ENCODE data around the gene KRTAP9-6.

DNA sequence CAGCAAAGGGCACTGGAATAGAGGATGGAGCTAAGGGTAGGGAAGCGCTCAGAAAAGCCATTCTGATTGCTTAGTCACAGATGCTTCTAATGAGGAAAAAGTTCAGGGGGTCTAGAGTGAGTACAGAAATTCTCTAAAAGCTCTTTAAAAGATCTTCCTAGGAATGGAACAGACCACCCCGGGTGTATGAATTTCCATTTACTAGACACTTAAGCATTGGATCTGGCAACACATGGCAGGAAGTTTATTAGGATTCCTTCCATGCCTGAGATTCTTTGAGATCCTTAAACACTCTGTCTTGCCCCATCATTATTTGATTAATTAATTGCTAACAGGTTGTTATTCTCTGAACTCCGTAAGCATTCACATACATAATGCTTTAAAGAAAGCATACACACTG is 18.9 kb downstream of the KRTAP9-6 start:
- TF ChIP-seq, protein P1, sequence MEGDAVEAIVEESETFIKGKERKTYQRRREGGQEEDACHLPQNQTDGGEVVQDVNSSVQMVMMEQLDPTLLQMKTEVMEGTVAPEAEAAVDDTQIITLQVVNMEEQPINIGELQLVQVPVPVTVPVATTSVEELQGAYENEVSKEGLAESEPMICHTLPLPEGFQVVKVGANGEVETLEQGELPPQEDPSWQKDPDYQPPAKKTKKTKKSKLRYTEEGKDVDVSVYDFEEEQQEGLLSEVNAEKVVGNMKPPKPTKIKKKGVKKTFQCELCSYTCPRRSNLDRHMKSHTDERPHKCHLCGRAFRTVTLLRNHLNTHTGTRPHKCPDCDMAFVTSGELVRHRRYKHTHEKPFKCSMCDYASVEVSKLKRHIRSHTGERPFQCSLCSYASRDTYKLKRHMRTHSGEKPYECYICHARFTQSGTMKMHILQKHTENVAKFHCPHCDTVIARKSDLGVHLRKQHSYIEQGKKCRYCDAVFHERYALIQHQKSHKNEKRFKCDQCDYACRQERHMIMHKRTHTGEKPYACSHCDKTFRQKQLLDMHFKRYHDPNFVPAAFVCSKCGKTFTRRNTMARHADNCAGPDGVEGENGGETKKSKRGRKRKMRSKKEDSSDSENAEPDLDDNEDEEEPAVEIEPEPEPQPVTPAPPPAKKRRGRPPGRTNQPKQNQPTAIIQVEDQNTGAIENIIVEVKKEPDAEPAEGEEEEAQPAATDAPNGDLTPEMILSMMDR (IDR thresholded peaks at IDR 0.05) = no peak
- no peak for TF ChIP-seq POLR2AphosphoS5 (IDR thresholded peaks at IDR 0.05; ENCODE audit: low read depth, low read length)
- TF ChIP-seq TCF7L2 (IDR thresholded peaks at IDR 0.05; ENCODE audit: low read depth, low read length) = no peak

Measured in Panc1 (cell line).